Hepatocyte (in vitro differentiated cells): Measurements from ENCODE around the gene DHCR24.

Experiments used
- CTCF ChIP-seq: fragments of 200-600 bp; sonication (generic); IDR thresholded peaks from 2 replicates; pipeline ENCODE4 v1.5.1; 2016; ENCODE audit warnings: antibody characterized with exemption, mild to moderate bottlenecking; ENCODE audit not compliant: poor library complexity
- EZH2 ChIP-seq: fragments of 200-600 bp; sonication (generic); IDR thresholded peaks from 2 replicates; pipeline ENCODE4 v1.6.1; 2016; ENCODE audit warnings: antibody characterized with exemption, mild to moderate bottlenecking, borderline replicate concordance
- EZH2phosphoT487 ChIP-seq: fragments of 200-600 bp; sonication (generic); IDR thresholded peaks from one replicate; pipeline ENCODE4 v1.6.1; 2018; ENCODE audit warnings: antibody characterized with exemption, mild to moderate bottlenecking, low read depth, moderate library complexity; ENCODE audit not compliant: unreplicated experiment, severe bottlenecking

- TF ChIP-seq CTCF (peak; percentile 48), EZH2 (no peak), EZH2phosphoT487 (no peak)
Observed at GRCh38 chr1:54800899-54801759, 85.9 kb downstream of the DHCR24 start, which contains the start of gene TTC22.
